Neural progenitor cell (in vitro differentiated cells): ENCODE data around the gene GSTK1. TPM values are rescaled to one million over a fixed set of nuclear protein-coding genes. Genes with fewer than 3 reads are reported as not detected.

Experiments
- DNase-seq: peaks from one replicate; pipeline ENCODE4 v3.0.0-alpha.2; 2016; ENCODE audit warnings: low spot score
- H2AFZ ChIP-seq: fragments of 200-600 bp; sonication (generic); replicated peaks from 2 replicates; pipeline ENCODE4 v1.6.1; 2016; ENCODE audit warnings: antibody characterized with exemption
- H3F3A ChIP-seq: fragments of 200-600 bp; sonication (generic); 2 replicates; pipeline ENCODE4 v1.6.1; 2016; ENCODE audit warnings: antibody characterized with exemption, low read depth
- H3K27ac ChIP-seq: fragments of 200-600 bp; sonication (generic); 2 replicates; pipeline ENCODE4 v1.5.1; 2016; ENCODE audit warnings: mild to moderate bottlenecking
- H3K27me3 ChIP-seq: fragments of 200-600 bp; sonication (generic); 2 replicates; pipeline ENCODE4 v1.6.1; 2016; ENCODE audit warnings: mild to moderate bottlenecking, moderate library complexity
- H3K36me3 ChIP-seq: fragments of 200-600 bp; sonication (generic); 2 replicates; pipeline ENCODE4 v1.5.1; 2016
- H3K4me1 ChIP-seq: fragments of 200-600 bp; sonication (generic); 2 replicates; pipeline ENCODE4 v1.6.1; 2016; ENCODE audit warnings: mixed run types
- H3K4me2 ChIP-seq: fragments of 200-600 bp; sonication (generic); 2 replicates; pipeline ENCODE4 v1.6.1; 2016
- H3K4me3 ChIP-seq: fragments of 200-600 bp; sonication (generic); 2 replicates; pipeline ENCODE4 v1.5.1; 2016
- H3K79me2 ChIP-seq: fragments of 200-600 bp; sonication (generic); 2 replicates; pipeline ENCODE4 v1.6.1; 2016; ENCODE audit warnings: low read depth
- H3K9ac ChIP-seq: fragments of 200-600 bp; sonication (generic); 2 replicates; pipeline ENCODE4 v1.6.1; 2016
- H3K9me3 ChIP-seq: fragments of 200-600 bp; sonication (generic); 2 replicates; pipeline ENCODE4 v1.5.1; 2016; ENCODE audit warnings: low read depth
- H4K20me1 ChIP-seq: fragments of 200-600 bp; sonication (generic); 2 replicates; pipeline ENCODE4 v1.6.1; 2016; ENCODE audit warnings: low read depth
- H3K27ac Mint-ChIP-seq: 3 replicates; pipeline ENCODE4 v1.8.0; 2021; ENCODE audit warnings: mixed read lengths
- H3K27me3 Mint-ChIP-seq: 2 replicates; pipeline ENCODE4 v1.8.0; 2022; ENCODE audit warnings: low read depth, mild to moderate bottlenecking, inconsistent platforms, moderate library complexity, mixed read lengths; ENCODE audit not compliant: insufficient read depth
- H3K36me3 Mint-ChIP-seq: 3 replicates; pipeline ENCODE4 v1.8.0; 2021; ENCODE audit warnings: mixed read lengths
- H3K4me1 Mint-ChIP-seq: 3 replicates; pipeline ENCODE4 v1.8.0; 2021; ENCODE audit warnings: mixed read lengths
- H3K4me3 Mint-ChIP-seq: 3 replicates; pipeline ENCODE4 v1.8.0; 2021; ENCODE audit warnings: mild to moderate bottlenecking, moderate library complexity, mixed read lengths
- H3K9me3 Mint-ChIP-seq: 3 replicates; pipeline ENCODE4 v1.8.0; 2020; ENCODE audit warnings: mixed read lengths
- CTCF ChIP-seq: fragments of 200-600 bp; sonication (generic); IDR thresholded peaks from 2 replicates; pipeline ENCODE4 v1.5.1; 2017; ENCODE audit warnings: antibody characterized with exemption, mild to moderate bottlenecking
- EZH2 ChIP-seq: fragments of 200-600 bp; sonication (generic); IDR thresholded peaks from 2 replicates; pipeline ENCODE4 v1.6.1; 2017; ENCODE audit warnings: antibody characterized with exemption, mild to moderate bottlenecking, moderate library complexity
- EZH2phosphoT487 ChIP-seq: fragments of 200-600 bp; sonication (generic); IDR thresholded peaks from 2 replicates; pipeline ENCODE4 v1.6.1; 2017; ENCODE audit warnings: antibody characterized with exemption
- total RNA-seq: library from RNA; depleted of rRNA; stranded (reverse); fragments of >200 nt; gene quantifications from 2 replicates; pipeline ENCODE4 v1.2.3, GENCODE V29; 2015; ENCODE audit warnings: low replicate concordance

Gene GSTK1
- total RNA-seq, 1 donor from 2014 or later, result 45.3 TPM

DNA sequence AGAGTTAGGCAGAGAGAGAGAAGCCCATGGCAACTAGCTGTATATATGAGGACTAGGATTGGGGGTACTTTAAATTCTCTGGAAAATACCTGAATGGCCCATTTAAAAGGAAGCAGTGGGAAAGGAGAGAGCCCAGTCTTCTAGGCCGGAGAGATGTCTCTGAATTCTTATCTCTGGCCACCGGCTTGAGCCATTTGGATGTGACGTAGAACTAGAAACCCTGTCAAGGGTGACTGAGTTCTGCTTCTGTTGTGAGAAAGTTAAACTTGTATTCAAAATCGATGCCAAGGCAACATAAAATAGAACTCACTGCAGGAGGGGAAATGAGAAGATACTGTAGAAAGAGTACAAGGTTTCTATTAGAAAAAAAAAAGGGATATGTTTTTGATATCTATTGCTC lies 6.3 kb upstream of the GSTK1 start:
- Mint-ChIP-seq H3K36me3 (no peaks in the 10 kb centered on the region), H3K27me3 (no peaks in the 10 kb centered on the region), H3K4me1 (no peaks in the 10 kb centered on the region), H3K4me3 (no peak overlapping the region), H3K27ac (no peak overlapping the region), H3K9me3 (peaks cover 14% of the 10 kb centered on the region)
- no peak overlapping the region for H2AFZ ChIP-seq
- no peaks in the 10 kb centered on the region for H3K79me2 ChIP-seq
- no peaks in the 10 kb centered on the region for H3F3A ChIP-seq
- H3K9me3 ChIP-seq, result no peaks in the 10 kb centered on the region
- TF ChIP-seq EZH2phosphoT487, result no peak
- no peak for TF ChIP-seq EZH2
- no peak for TF ChIP-seq CTCF
- H3K27me3 ChIP-seq, result no peaks in the 10 kb centered on the region
- no peak overlapping the region for H3K4me3 ChIP-seq
- H3K4me1 ChIP-seq, result no peaks in the 10 kb centered on the region
- no peak overlapping the region for H3K9ac ChIP-seq
- H3K4me2 ChIP-seq, result no peak overlapping the region
- H3K27ac ChIP-seq, result no peak overlapping the region
- no peak for DNase-seq
- no peaks in the 10 kb centered on the region for H3K36me3 ChIP-seq
- no peaks in the 10 kb centered on the region for H4K20me1 ChIP-seq

- Mint-ChIP-seq H3K4me3 (no peak overlapping the region), H3K9me3 (peaks cover 13% of the 10 kb centered on the region), H3K36me3 (no peaks in the 10 kb centered on the region), H3K27ac (no peak overlapping the region), H3K4me1 (no peaks in the 10 kb centered on the region), H3K27me3 (peaks cover 3% of the 10 kb centered on the region)
- Histone ChIP-seq H2AFZ (no peak overlapping the region), H3K36me3 (no peaks in the 10 kb centered on the region), H3K79me2 (no peaks in the 10 kb centered on the region), H3K4me2 (no peak overlapping the region), H3K27ac (no peak overlapping the region), H4K20me1 (no peaks in the 10 kb centered on the region), H3K27me3 (no peaks in the 10 kb centered on the region), H3K9me3 (no peaks in the 10 kb centered on the region), H3K9ac (no peak overlapping the region), H3K4me1 (no peaks in the 10 kb centered on the region), H3F3A (no peaks in the 10 kb centered on the region), H3K4me3 (no peak overlapping the region)
- TF ChIP-seq EZH2phosphoT487, result no peak
- no peak for TF ChIP-seq EZH2
- no peak for TF ChIP-seq CTCF
- no peak for DNase-seq
Measured at GRCh38 chr7:143257501-143257900, 5.7 kb upstream of the GSTK1 start.

DNA sequence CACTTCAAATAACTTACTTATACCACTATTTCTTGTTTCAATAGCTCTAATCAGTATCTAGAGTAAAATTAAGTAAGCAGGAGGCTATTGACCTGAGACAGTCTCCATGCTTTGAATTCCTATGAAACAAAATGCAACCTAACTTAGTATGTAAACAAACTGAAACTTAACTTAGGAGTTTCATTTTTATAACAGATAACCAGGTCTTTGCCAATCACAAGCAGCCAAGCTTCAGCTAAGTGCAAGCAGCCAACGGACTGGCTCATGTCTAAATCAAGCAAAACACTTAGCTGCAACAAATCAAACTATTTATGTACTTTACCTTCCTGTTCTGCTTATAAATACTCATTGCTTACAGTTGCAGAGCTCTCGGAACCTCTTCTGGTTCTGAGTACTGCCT lies 4.4 kb upstream of the GSTK1 start:
- Histone ChIP-seq H4K20me1 (no peaks in the 10 kb centered on the region), H3K9ac (no peak overlapping the region), H3K4me3 (no peak overlapping the region), H3K27ac (no peak overlapping the region), H3K27me3 (no peaks in the 10 kb centered on the region), H3K4me1 (no peaks in the 10 kb centered on the region), H3K4me2 (no peak overlapping the region), H2AFZ (no peak overlapping the region), H3K36me3 (no peaks in the 10 kb centered on the region), H3K9me3 (no peaks in the 10 kb centered on the region), H3K79me2 (no peaks in the 10 kb centered on the region), H3F3A (peaks cover 4% of the 10 kb centered on the region)
- DNase-seq, result no peak
- peaks cover 3% of the 10 kb centered on the region for H3K36me3 Mint-ChIP-seq
- no peak overlapping the region for H3K27ac Mint-ChIP-seq
- H3K27me3 Mint-ChIP-seq, result peaks cover 3% of the 10 kb centered on the region
- peaks cover 6% of the 10 kb centered on the region for H3K4me1 Mint-ChIP-seq
- H3K4me3 Mint-ChIP-seq, result no peak overlapping the region
- peaks cover 7% of the 10 kb centered on the region for H3K9me3 Mint-ChIP-seq
- no peak for TF ChIP-seq EZH2phosphoT487
- TF ChIP-seq EZH2, result no peak
- no peak for TF ChIP-seq CTCF

GRCh38 chr7:143259765-143260164 lies 3.5 kb upstream of the GSTK1 start:
- Histone ChIP-seq H2AFZ (no peak overlapping the region), H3K36me3 (no peaks in the 10 kb centered on the region), H3K79me2 (no peaks in the 10 kb centered on the region), H3K4me3 (no peak overlapping the region), H3K4me2 (no peak overlapping the region), H3K4me1 (no peaks in the 10 kb centered on the region), H3F3A (peaks cover 4% of the 10 kb centered on the region), H3K9me3 (no peaks in the 10 kb centered on the region), H3K27me3 (no peaks in the 10 kb centered on the region), H3K27ac (no peak overlapping the region), H3K9ac (no peak overlapping the region), H4K20me1 (no peaks in the 10 kb centered on the region)
- DNase-seq, result no peak
- Mint-ChIP-seq H3K4me1 (peaks cover 10% of the 10 kb centered on the region), H3K9me3 (peaks cover 4% of the 10 kb centered on the region), H3K36me3 (peaks cover 8% of the 10 kb centered on the region), H3K27ac (no peak overlapping the region), H3K4me3 (no peak overlapping the region), H3K27me3 (peaks cover 3% of the 10 kb centered on the region)
- TF ChIP-seq CTCF (no peak), EZH2 (no peak), EZH2phosphoT487 (no peak)
